Activated B cell treated with CpG ODN at 0.5 μM for 24 hours (primary cell): ENCODE data around the gene JAZF1. TPM values are rescaled to one million over a fixed set of nuclear protein-coding genes. Genes with fewer than 3 reads are reported as not detected.

Source experiments
- ATAC-seq: fragments of 200-7000 bp; cut with Tn5 transposase; one replicate; pipeline ENCODE4 v1.10.0; 2021; ENCODE audit warnings: low read depth, mild to moderate bottlenecking, moderate library complexity
- CTCF ChIA-PET: fragments of 350-600 bp; sonication (Branson Sonifier 250); formaldehyde crosslinking; loops from one replicate; lab custom pipeline; 2021; ENCODE audit warnings: antibody characterized with exemption; lab: Charles Lee
- POLR2A ChIA-PET: fragments of 350-600 bp; sonication (Branson Sonifier 250); formaldehyde crosslinking; loops from one replicate; lab custom pipeline; 2021; ENCODE audit warnings: antibody characterized with exemption; lab: Charles Lee
- DNase-seq: peaks from one replicate; pipeline ENCODE4 v3.0.0; 2022
- H3K27ac Mint-ChIP-seq: one replicate; pipeline ENCODE4 v1.8.0; 2020; ENCODE audit warnings: mixed read lengths
- H3K27me3 Mint-ChIP-seq: one replicate; pipeline ENCODE4 v1.8.0; 2021; ENCODE audit warnings: mixed read lengths
- H3K36me3 Mint-ChIP-seq: one replicate; pipeline ENCODE4 v1.8.0; 2021; ENCODE audit warnings: low read depth, mixed read lengths
- H3K4me1 Mint-ChIP-seq: one replicate; pipeline ENCODE4 v1.8.0; 2021; ENCODE audit warnings: mixed read lengths
- H3K4me3 Mint-ChIP-seq: one replicate; pipeline ENCODE4 v1.8.0; 2020; ENCODE audit warnings: mild to moderate bottlenecking, mixed read lengths
- H3K9me3 Mint-ChIP-seq: one replicate; pipeline ENCODE4 v1.8.0; 2020; ENCODE audit warnings: mixed read lengths
- CTCF ChIP-seq: fragments of 200-600 bp; IDR thresholded peaks from one replicate; pipeline ENCODE4 v1.8.0; 2022; ENCODE audit warnings: antibody characterized with exemption, mild to moderate bottlenecking
- intact Hi-C: fragments of 100-400 bp; cut with micrococcal nuclease; formaldehyde crosslinking; loops from one replicate; pipeline ENCODE4 v1.15.1; 2024
- total RNA-seq: library from RNA; stranded (reverse); gene quantifications from 2 replicates; pipeline ENCODE4 v1.2.3, GENCODE V29; 2022

Gene JAZF1
- total RNA-seq, 1 donor from 2014 or later: 54.8 TPM

- no peaks in the 10 kb centered on the region for H3K4me1 Mint-ChIP-seq
- H3K27ac Mint-ChIP-seq: no peak overlapping the region
- ATAC-seq: no peak
- H3K4me3 Mint-ChIP-seq: no peak overlapping the region
- no peak for TF ChIP-seq CTCF
- ChIA-PET CTCF (no interaction called here), POLR2A (no interaction called here)
- DNase-seq: no peak
- H3K9me3 Mint-ChIP-seq: no peaks in the 10 kb centered on the region
- no peaks in the 10 kb centered on the region for H3K27me3 Mint-ChIP-seq
- intact Hi-C loops: no loop called here
- peaks cover 66% of the 10 kb centered on the region for H3K36me3 Mint-ChIP-seq
These were observed 312.5 kb downstream of the JAZF1 start for GRCh38 chr7:27868131-27868550.

- Mint-ChIP-seq H3K36me3 (peaks cover 70% of the 10 kb centered on the region), H3K4me3 (no peak overlapping the region), H3K27ac (no peak overlapping the region), H3K4me1 (no peaks in the 10 kb centered on the region), H3K9me3 (no peaks in the 10 kb centered on the region), H3K27me3 (no peaks in the 10 kb centered on the region)
- DNase-seq (no peak), ATAC-seq (no peak)
- no peak for TF ChIP-seq CTCF
- POLR2A ChIA-PET: no interaction called here
- intact Hi-C loops: no loop called here
- CTCF ChIA-PET: no interaction called here
These were observed 313.5 kb downstream of the JAZF1 start for GRCh38 chr7:27866828-27867672.

- no peak for DNase-seq
These were observed 314.3 kb downstream of the JAZF1 start for GRCh38 chr7:27866256-27866655.

GRCh38 chr7:27863880-27864279 is 316.7 kb downstream of the JAZF1 start:
- POLR2A ChIA-PET: no interaction called here
- no peak overlapping the region for H3K4me3 Mint-ChIP-seq
- ATAC-seq (no peak), DNase-seq (no peak)
- H3K4me1 Mint-ChIP-seq: no peaks in the 10 kb centered on the region
- intact Hi-C loops: no loop called here
- no peak overlapping the region for H3K27ac Mint-ChIP-seq
- H3K27me3 Mint-ChIP-seq: no peaks in the 10 kb centered on the region
- H3K36me3 Mint-ChIP-seq: peaks cover 83% of the 10 kb centered on the region
- CTCF ChIA-PET: no interaction called here
- TF ChIP-seq CTCF: no peak
- peaks cover 4% of the 10 kb centered on the region for H3K9me3 Mint-ChIP-seq

More at GRCh38 chr7:27866256-27866655, 314.3 kb downstream of the JAZF1 start:
- H3K27ac Mint-ChIP-seq: no peak overlapping the region
- no peak for TF ChIP-seq CTCF
- H3K4me3 Mint-ChIP-seq: no peak overlapping the region
- peaks cover 74% of the 10 kb centered on the region for H3K36me3 Mint-ChIP-seq
- H3K27me3 Mint-ChIP-seq: no peaks in the 10 kb centered on the region
- intact Hi-C loops: no loop called here
- ChIA-PET CTCF (no interaction called here), POLR2A (no interaction called here)
- H3K9me3 Mint-ChIP-seq: no peaks in the 10 kb centered on the region
- H3K4me1 Mint-ChIP-seq: no peaks in the 10 kb centered on the region
- no peak for ATAC-seq

GRCh38 chr7:27861747-27862146 is 318.8 kb downstream of the JAZF1 start:
- ChIA-PET POLR2A (no interaction called here), CTCF (no interaction called here)
- no peak overlapping the region for H3K27ac Mint-ChIP-seq
- peaks cover 4% of the 10 kb centered on the region for H3K9me3 Mint-ChIP-seq
- ATAC-seq (no peak), DNase-seq (no peak)
- H3K4me3 Mint-ChIP-seq: no peak overlapping the region
- no peaks in the 10 kb centered on the region for H3K4me1 Mint-ChIP-seq
- TF ChIP-seq CTCF: no peak
- H3K27me3 Mint-ChIP-seq: no peaks in the 10 kb centered on the region
- peaks cover 75% of the 10 kb centered on the region for H3K36me3 Mint-ChIP-seq
- intact Hi-C loops: no loop called here
